HepG2 (cell line): ENCODE data around the gene MYL6B. TPM values are rescaled to one million over a fixed set of nuclear protein-coding genes. Genes with fewer than 3 reads are reported as not detected.

Experiments used
- GPN1 ChIP-seq: sonication (generic); formaldehyde crosslinking; IDR thresholded peaks from 2 replicates; pipeline ENCODE4 v1.5.1; 2020; ENCODE audit warnings: missing genetic modification reagents, borderline replicate concordance
- PLRG1 ChIP-seq: fragments of 450-650 bp; conservative IDR thresholded peaks from 2 replicates; pipeline ENCODE4 v1.6.1; 2016
- ZKSCAN8 ChIP-seq: IDR thresholded peaks from 2 replicates; pipeline ENCODE4 v1.6.1; 2016; ENCODE audit warnings: borderline replicate concordance, missing genetic modification reagents, missing compliant biosample characterization
- ZNF44 ChIP-seq: sonication (generic); formaldehyde crosslinking; IDR thresholded peaks from 2 replicates; pipeline ENCODE4 v1.5.1; 2020; ENCODE audit warnings: mild to moderate bottlenecking, missing genetic modification reagents
- polyA plus RNA-seq, 8 experiments: library from polyadenylated mRNA; depleted of rRNA in 3 of 8; stranded (reverse) in 7 of 8; unstranded in 1 of 8; fragments of >200 nt; fragmentation: Illumina TruSeq in 4 of 8; extraction: Trizol in 4 of 8; gene quantifications; 2 replicates each; pipeline versions ENCODE4 v1.2.1 to v1.2.3, GENCODE V29; 2011 to 2016; ENCODE audit warnings: low read depth in 4 of 8, missing spikeins in 1 of 8, mixed read lengths in 1 of 8; ENCODE audit not compliant: insufficient read depth in 1 of 8
- total RNA-seq, 5 experiments: library from RNA; depleted of rRNA; stranded (reverse); fragments of >200 nt; fragmentation: Illumina TruSeq; extraction: Trizol; gene quantifications; 2 replicates each; pipeline ENCODE4 v1.2.3, GENCODE V29; 2016; ENCODE audit warnings: low read depth in 1 of 5
- TF ChIP-seq, protein P1 (sequence below): sonication (generic); formaldehyde crosslinking; IDR thresholded peaks from 2 replicates; pipeline ENCODE4 v1.4.0; 2020; ENCODE audit warnings: missing genetic modification reagents, borderline replicate concordance
- TF ChIP-seq, protein P2 (sequence below): sonication (generic); formaldehyde crosslinking; conservative IDR thresholded peaks from 2 replicates; pipeline ENCODE4 v1.4.0; 2020; ENCODE audit warnings: missing genetic modification reagents
- TF ChIP-seq, protein P3 (sequence below): sonication (generic); formaldehyde crosslinking; IDR thresholded peaks from 2 replicates; pipeline ENCODE4 v1.4.0; 2020; ENCODE audit warnings: missing genetic modification reagents
- TF ChIP-seq, protein P4 (sequence below): sonication (generic); formaldehyde crosslinking; IDR thresholded peaks from one replicate; pipeline ENCODE4 v1.5.1; 2020; ENCODE audit warnings: mild to moderate bottlenecking, missing genetic modification reagents; ENCODE audit errors: not compliant biosample characterization
- TF ChIP-seq, protein P5 (sequence below): fragments of 450-650 bp; IDR thresholded peaks from 2 replicates; pipeline ENCODE4 v1.6.1; 2017

Gene MYL6B
- total and polyA plus RNA-seq, 2 of the 13 experiments (the other 11 are each of a cell fraction or from before 2014, with no cell fraction given), result 75.7 to 88.7 TPM

DNA sequence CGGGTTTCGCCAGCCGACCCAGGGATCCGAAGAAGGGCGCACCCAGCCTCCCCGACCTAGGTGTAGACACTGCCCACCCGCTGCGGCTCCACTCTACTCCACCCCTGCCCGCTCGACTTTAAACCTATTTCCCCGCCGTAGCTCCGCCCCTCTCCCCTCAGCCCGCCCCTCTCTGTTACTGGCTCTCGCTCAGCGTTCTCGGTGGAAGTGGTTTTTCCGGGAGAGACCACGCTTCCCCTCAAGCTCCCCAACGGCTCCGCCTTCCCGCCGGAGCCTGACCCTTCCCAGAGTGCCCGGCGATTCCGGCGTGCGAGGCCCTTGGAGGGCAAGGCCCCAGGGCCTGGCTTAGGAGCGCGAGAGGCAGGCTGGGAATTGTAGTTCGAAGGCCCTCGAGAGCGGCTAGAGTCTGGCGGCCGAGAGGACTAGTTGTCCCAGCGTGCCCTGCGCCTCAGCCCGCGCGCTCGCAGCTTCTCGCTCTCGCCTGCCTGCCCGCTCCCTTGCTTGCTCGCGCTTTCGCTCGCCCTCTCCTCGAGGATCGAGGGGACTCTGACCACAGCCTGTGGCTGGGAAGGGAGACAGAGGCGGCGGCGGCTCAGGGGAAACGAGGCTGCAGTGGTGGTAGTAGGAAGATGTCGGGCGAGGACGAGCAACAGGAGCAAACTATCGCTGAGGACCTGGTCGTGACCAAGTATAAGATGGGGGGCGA lies 48.1 kb upstream of the MYL6B start, which contains the start of gene PA2G4 (continued):
- TF ChIP-seq, protein P1, sequence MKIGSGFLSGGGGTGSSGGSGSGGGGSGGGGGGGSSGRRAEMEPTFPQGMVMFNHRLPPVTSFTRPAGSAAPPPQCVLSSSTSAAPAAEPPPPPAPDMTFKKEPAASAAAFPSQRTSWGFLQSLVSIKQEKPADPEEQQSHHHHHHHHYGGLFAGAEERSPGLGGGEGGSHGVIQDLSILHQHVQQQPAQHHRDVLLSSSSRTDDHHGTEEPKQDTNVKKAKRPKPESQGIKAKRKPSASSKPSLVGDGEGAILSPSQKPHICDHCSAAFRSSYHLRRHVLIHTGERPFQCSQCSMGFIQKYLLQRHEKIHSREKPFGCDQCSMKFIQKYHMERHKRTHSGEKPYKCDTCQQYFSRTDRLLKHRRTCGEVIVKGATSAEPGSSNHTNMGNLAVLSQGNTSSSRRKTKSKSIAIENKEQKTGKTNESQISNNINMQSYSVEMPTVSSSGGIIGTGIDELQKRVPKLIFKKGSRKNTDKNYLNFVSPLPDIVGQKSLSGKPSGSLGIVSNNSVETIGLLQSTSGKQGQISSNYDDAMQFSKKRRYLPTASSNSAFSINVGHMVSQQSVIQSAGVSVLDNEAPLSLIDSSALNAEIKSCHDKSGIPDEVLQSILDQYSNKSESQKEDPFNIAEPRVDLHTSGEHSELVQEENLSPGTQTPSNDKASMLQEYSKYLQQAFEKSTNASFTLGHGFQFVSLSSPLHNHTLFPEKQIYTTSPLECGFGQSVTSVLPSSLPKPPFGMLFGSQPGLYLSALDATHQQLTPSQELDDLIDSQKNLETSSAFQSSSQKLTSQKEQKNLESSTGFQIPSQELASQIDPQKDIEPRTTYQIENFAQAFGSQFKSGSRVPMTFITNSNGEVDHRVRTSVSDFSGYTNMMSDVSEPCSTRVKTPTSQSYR (CRISPR knock-in tag), result peak; percentile 40; the same call in 1 of the 2 replicates
- TF ChIP-seq, protein P2, sequence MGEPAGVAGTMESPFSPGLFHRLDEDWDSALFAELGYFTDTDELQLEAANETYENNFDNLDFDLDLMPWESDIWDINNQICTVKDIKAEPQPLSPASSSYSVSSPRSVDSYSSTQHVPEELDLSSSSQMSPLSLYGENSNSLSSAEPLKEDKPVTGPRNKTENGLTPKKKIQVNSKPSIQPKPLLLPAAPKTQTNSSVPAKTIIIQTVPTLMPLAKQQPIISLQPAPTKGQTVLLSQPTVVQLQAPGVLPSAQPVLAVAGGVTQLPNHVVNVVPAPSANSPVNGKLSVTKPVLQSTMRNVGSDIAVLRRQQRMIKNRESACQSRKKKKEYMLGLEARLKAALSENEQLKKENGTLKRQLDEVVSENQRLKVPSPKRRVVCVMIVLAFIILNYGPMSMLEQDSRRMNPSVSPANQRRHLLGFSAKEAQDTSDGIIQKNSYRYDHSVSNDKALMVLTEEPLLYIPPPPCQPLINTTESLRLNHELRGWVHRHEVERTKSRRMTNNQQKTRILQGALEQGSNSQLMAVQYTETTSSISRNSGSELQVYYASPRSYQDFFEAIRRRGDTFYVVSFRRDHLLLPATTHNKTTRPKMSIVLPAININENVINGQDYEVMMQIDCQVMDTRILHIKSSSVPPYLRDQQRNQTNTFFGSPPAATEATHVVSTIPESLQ (CRISPR knock-in tag), result no peak
- TF ChIP-seq ZNF44 (peak; percentile 90; the same call in 1 of the 2 replicates), PLRG1 (no peak), ZKSCAN8 (CRISPR knock-in tag) (no peak), GPN1 (no peak)
- TF ChIP-seq, protein P3, sequence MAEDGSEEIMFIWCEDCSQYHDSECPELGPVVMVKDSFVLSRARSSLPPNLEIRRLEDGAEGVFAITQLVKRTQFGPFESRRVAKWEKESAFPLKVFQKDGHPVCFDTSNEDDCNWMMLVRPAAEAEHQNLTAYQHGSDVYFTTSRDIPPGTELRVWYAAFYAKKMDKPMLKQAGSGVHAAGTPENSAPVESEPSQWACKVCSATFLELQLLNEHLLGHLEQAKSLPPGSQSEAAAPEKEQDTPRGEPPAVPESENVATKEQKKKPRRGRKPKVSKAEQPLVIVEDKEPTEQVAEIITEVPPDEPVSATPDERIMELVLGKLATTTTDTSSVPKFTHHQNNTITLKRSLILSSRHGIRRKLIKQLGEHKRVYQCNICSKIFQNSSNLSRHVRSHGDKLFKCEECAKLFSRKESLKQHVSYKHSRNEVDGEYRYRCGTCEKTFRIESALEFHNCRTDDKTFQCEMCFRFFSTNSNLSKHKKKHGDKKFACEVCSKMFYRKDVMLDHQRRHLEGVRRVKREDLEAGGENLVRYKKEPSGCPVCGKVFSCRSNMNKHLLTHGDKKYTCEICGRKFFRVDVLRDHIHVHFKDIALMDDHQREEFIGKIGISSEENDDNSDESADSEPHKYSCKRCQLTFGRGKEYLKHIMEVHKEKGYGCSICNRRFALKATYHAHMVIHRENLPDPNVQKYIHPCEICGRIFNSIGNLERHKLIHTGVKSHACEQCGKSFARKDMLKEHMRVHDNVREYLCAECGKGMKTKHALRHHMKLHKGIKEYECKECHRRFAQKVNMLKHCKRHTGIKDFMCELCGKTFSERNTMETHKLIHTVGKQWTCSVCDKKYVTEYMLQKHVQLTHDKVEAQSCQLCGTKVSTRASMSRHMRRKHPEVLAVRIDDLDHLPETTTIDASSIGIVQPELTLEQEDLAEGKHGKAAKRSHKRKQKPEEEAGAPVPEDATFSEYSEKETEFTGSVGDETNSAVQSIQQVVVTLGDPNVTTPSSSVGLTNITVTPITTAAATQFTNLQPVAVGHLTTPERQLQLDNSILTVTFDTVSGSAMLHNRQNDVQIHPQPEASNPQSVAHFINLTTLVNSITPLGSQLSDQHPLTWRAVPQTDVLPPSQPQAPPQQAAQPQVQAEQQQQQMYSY (CRISPR knock-in tag), result peak; percentile 53; the same call in 1 of the 2 replicates
- TF ChIP-seq, protein P4, sequence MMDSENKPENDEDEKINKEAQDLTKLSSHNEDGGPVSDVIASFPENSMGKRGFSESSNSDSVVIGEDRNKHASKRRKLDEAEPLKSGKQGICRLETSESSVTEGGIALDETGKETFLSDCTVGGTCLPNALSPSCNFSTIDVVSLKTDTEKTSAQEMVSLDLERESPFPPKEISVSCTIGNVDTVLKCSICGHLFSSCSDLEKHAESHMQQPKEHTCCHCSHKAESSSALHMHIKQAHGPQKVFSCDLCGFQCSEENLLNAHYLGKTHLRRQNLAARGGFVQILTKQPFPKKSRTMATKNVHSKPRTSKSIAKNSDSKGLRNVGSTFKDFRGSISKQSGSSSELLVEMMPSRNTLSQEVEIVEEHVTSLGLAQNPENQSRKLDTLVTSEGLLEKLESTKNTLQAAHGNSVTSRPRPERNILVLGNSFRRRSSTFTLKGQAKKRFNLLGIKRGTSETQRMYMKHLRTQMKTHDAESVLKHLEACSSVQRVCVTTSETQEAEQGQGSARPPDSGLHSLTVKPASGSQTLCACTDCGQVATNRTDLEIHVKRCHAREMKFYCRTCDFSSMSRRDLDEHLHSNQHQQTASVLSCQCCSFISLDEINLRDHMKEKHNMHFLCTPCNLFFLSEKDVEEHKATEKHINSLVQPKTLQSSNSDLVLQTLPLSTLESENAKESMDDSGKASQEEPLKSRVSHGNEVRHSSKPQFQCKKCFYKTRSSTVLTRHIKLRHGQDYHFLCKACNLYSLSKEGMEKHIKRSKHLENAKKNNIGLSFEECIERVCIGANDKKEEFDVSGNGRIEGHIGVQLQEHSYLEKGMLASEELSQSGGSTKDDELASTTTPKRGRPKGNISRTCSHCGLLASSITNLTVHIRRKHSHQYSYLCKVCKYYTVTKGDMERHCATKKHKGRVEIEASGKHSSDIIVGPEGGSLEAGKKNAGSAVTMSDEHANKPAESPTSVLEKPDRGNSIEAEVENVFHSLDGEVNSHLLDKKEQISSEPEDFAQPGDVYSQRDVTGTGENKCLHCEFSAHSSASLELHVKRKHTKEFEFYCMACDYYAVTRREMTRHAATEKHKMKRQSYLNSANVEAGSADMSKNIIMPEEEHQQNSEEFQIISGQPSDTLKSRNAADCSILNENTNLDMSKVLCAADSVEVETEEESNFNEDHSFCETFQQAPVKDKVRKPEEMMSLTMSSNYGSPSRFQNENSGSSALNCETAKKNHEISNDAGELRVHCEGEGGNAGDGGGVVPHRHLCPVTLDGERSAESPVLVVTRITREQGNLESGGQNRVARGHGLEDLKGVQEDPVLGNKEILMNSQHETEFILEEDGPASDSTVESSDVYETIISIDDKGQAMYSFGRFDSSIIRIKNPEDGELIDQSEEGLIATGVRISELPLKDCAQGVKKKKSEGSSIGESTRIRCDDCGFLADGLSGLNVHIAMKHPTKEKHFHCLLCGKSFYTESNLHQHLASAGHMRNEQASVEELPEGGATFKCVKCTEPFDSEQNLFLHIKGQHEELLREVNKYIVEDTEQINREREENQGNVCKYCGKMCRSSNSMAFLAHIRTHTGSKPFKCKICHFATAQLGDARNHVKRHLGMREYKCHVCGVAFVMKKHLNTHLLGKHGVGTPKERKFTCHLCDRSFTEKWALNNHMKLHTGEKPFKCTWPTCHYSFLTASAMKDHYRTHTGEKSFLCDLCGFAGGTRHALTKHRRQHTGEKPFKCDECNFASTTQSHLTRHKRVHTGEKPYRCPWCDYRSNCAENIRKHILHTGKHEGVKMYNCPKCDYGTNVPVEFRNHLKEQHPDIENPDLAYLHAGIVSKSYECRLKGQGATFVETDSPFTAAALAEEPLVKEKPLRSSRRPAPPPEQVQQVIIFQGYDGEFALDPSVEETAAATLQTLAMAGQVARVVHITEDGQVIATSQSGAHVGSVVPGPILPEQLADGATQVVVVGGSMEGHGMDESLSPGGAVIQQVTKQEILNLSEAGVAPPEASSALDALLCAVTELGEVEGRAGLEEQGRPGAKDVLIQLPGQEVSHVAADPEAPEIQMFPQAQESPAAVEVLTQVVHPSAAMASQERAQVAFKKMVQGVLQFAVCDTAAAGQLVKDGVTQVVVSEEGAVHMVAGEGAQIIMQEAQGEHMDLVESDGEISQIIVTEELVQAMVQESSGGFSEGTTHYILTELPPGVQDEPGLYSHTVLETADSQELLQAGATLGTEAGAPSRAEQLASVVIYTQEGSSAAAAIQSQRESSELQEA (CRISPR knock-in tag), result peak; percentile 93
- TF ChIP-seq, protein P5, sequence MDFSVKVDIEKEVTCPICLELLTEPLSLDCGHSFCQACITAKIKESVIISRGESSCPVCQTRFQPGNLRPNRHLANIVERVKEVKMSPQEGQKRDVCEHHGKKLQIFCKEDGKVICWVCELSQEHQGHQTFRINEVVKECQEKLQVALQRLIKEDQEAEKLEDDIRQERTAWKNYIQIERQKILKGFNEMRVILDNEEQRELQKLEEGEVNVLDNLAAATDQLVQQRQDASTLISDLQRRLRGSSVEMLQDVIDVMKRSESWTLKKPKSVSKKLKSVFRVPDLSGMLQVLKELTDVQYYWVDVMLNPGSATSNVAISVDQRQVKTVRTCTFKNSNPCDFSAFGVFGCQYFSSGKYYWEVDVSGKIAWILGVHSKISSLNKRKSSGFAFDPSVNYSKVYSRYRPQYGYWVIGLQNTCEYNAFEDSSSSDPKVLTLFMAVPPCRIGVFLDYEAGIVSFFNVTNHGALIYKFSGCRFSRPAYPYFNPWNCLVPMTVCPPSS, result no peak
